ENCODE measurements around the gene SLC44A5.

Gene SLC44A5

DNA sequence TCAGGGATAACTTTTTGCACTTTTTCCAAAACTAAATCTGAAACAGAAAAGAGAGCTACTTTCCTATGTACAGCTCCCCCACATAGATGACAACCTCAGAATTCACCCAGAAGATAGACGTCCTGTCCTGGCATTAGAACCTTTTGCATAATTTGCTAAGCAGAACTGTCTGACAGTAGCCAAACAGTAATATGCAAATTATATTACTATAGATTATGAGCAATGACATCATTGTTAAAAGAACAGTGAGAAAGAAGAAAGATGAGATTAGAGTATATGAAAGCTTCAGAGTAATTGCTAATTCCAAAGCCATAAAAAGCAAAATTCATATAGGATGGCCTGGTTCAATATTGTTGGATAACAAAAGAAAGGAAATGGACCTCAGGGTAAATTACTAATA, 43.7 kb downstream of the SLC44A5 start:
- TF ChIP-seq, protein P1, sequence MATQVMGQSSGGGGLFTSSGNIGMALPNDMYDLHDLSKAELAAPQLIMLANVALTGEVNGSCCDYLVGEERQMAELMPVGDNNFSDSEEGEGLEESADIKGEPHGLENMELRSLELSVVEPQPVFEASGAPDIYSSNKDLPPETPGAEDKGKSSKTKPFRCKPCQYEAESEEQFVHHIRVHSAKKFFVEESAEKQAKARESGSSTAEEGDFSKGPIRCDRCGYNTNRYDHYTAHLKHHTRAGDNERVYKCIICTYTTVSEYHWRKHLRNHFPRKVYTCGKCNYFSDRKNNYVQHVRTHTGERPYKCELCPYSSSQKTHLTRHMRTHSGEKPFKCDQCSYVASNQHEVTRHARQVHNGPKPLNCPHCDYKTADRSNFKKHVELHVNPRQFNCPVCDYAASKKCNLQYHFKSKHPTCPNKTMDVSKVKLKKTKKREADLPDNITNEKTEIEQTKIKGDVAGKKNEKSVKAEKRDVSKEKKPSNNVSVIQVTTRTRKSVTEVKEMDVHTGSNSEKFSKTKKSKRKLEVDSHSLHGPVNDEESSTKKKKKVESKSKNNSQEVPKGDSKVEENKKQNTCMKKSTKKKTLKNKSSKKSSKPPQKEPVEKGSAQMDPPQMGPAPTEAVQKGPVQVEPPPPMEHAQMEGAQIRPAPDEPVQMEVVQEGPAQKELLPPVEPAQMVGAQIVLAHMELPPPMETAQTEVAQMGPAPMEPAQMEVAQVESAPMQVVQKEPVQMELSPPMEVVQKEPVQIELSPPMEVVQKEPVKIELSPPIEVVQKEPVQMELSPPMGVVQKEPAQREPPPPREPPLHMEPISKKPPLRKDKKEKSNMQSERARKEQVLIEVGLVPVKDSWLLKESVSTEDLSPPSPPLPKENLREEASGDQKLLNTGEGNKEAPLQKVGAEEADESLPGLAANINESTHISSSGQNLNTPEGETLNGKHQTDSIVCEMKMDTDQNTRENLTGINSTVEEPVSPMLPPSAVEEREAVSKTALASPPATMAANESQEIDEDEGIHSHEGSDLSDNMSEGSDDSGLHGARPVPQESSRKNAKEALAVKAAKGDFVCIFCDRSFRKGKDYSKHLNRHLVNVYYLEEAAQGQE (IDR thresholded peaks at IDR 0.05; ENCODE audit: low read depth): no peak
- TF ChIP-seq FOXM1 (IDR thresholded peaks at IDR 0.05; ENCODE audit: borderline replicate concordance, low read depth): no peak
- no peak for TF ChIP-seq RAD21 (IDR thresholded peaks at IDR 0.05; ENCODE audit: low read depth)
- TF ChIP-seq ZBTB7A (IDR thresholded peaks at IDR 0.05; ENCODE audit: low read depth): no peak
- TF ChIP-seq TAF1 (IDR thresholded peaks at IDR 0.05; ENCODE audit: low read depth): no peak
- no peak for TF ChIP-seq CEBPB (IDR thresholded peaks at IDR 0.05)
- no peak for TF ChIP-seq EP300 (IDR thresholded peaks at IDR 0.05; ENCODE audit: borderline replicate concordance)
- TF ChIP-seq NFIC (IDR thresholded peaks at IDR 0.05): no peak
- TF ChIP-seq, protein P2, sequence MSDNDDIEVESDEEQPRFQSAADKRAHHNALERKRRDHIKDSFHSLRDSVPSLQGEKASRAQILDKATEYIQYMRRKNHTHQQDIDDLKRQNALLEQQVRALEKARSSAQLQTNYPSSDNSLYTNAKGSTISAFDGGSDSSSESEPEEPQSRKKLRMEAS (IDR thresholded peaks at IDR 0.05): no peak
- no peak for TF ChIP-seq YY1 (IDR thresholded peaks at IDR 0.05; ENCODE audit: low read depth)
- TF ChIP-seq CREB1 (IDR thresholded peaks at IDR 0.05; ENCODE audit: low read depth): no peak
- no peak for TF ChIP-seq TCF12 (IDR thresholded peaks at IDR 0.05; ENCODE audit: low read depth)
- no peak for TF ChIP-seq EGR1 (IDR thresholded peaks at IDR 0.05)
- TF ChIP-seq, protein P3, sequence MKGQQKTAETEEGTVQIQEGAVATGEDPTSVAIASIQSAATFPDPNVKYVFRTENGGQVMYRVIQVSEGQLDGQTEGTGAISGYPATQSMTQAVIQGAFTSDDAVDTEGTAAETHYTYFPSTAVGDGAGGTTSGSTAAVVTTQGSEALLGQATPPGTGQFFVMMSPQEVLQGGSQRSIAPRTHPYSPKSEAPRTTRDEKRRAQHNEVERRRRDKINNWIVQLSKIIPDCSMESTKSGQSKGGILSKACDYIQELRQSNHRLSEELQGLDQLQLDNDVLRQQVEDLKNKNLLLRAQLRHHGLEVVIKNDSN (IDR thresholded peaks at IDR 0.05): no peak
- no peak for TF ChIP-seq TEAD4 (IDR thresholded peaks at IDR 0.05)

DNA sequence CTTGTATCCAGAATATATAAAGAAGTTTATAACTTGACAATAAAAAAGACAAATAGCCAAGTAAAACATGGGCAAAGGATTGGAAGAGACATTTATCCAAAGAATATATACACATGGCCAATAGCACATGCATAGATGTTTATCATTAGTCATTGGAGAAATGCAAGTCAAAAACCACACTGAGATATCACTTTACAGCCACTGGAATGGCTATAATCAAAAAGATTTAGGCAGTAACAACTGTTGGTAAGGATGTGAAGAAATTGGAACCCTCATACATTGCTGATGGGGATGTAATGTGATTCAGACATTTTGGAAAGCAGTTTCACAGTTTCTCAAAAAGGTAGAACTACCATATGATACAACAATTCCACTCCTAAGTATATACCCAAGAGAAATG, 51.1 kb downstream of the SLC44A5 start:
- TF ChIP-seq, protein P3 (IDR thresholded peaks at IDR 0.05): no peak
- TF ChIP-seq RAD21 (IDR thresholded peaks at IDR 0.05; ENCODE audit: low read depth) (no peak), ZBTB7A (IDR thresholded peaks at IDR 0.05; ENCODE audit: low read depth) (no peak), NFIC (IDR thresholded peaks at IDR 0.05) (no peak), FOXM1 (IDR thresholded peaks at IDR 0.05; ENCODE audit: borderline replicate concordance, low read depth) (no peak), YY1 (IDR thresholded peaks at IDR 0.05; ENCODE audit: low read depth) (no peak), TEAD4 (IDR thresholded peaks at IDR 0.05) (no peak), EGR1 (IDR thresholded peaks at IDR 0.05) (no peak)
- TF ChIP-seq, protein P2 (IDR thresholded peaks at IDR 0.05): no peak

DNA sequence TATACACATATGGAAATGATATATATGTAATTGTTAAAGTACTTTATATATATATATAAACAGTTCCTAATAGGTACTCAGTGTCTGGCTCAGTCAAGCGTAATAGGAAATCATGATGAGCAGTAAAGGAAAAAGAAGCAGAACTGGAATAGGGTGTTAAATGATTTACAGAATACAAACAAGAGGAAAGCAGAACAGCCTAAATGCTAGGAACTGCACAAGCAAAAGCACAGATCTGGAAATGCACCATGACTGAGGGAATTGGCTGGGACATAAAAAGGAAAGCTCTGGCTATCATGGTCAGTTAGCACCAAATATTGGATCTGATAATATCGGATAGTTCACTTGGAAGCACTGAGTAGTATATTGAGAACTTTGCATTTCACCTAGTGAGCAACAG, 51.8 kb downstream of the SLC44A5 start:
- TF ChIP-seq RAD21 (IDR thresholded peaks at IDR 0.05; ENCODE audit: low read depth) (no peak), EP300 (IDR thresholded peaks at IDR 0.05; ENCODE audit: borderline replicate concordance) (no peak), CREB1 (IDR thresholded peaks at IDR 0.05; ENCODE audit: low read depth) (no peak)

DNA sequence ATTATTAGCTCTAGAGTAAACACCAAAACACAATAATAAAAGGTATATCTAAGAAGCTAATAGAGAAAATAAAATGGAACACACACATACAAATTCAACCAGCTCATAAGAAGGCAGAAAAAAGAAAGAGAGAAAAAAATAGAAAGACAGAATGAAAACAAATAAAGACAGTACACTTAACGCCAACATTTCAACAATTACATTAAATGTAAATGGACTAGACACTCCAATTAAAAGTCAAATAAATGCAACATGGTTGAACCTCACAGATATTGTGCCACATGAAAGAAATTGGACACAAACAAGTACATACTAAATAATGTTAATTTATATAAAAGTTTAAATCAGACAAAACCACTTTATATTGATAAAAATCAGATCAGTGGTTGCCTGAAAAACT, 56.0 kb downstream of the SLC44A5 start:
- TF ChIP-seq FOXM1 (IDR thresholded peaks at IDR 0.05; ENCODE audit: borderline replicate concordance, low read depth) (no peak), EGR1 (IDR thresholded peaks at IDR 0.05) (no peak), TAF1 (IDR thresholded peaks at IDR 0.05; ENCODE audit: low read depth) (no peak), TCF12 (IDR thresholded peaks at IDR 0.05; ENCODE audit: low read depth) (no peak), EP300 (IDR thresholded peaks at IDR 0.05; ENCODE audit: borderline replicate concordance) (no peak), CREB1 (IDR thresholded peaks at IDR 0.05; ENCODE audit: low read depth) (no peak), RAD21 (IDR thresholded peaks at IDR 0.05; ENCODE audit: low read depth) (no peak), NFIC (IDR thresholded peaks at IDR 0.05) (no peak), ZBTB7A (IDR thresholded peaks at IDR 0.05; ENCODE audit: low read depth) (no peak), CEBPB (IDR thresholded peaks at IDR 0.05) (no peak)
- TF ChIP-seq, protein P2 (IDR thresholded peaks at IDR 0.05): no peak
- TF ChIP-seq, protein P1 (IDR thresholded peaks at IDR 0.05; ENCODE audit: low read depth): no peak

DNA sequence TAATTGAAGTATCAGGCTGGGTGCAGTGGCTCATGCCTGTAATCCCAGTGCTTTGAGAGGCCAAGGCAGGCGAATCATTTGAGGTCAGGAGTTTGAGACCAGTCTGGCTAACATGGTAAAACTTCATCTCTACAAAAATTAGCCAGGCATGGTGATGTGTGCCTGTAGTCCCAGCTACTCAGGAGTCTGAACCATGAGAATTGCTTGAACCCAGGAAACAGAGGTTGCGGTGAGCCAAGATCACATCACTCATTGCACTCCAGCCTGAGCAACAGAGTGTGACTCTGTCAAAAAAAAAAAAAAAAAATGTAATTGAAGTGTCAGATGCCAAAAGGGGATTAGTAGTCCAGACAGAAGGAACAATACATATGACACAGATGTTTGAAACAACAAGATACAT, 56.7 kb downstream of the SLC44A5 start:
- TF ChIP-seq RAD21 (IDR thresholded peaks at IDR 0.05; ENCODE audit: low read depth) (no peak), TAF1 (IDR thresholded peaks at IDR 0.05; ENCODE audit: low read depth) (no peak), FOXM1 (IDR thresholded peaks at IDR 0.05; ENCODE audit: borderline replicate concordance, low read depth) (no peak), YY1 (IDR thresholded peaks at IDR 0.05; ENCODE audit: low read depth) (no peak), EP300 (IDR thresholded peaks at IDR 0.05; ENCODE audit: borderline replicate concordance) (no peak), EGR1 (IDR thresholded peaks at IDR 0.05) (no peak), CREB1 (IDR thresholded peaks at IDR 0.05; ENCODE audit: low read depth) (no peak), TCF12 (IDR thresholded peaks at IDR 0.05; ENCODE audit: low read depth) (no peak), CEBPB (IDR thresholded peaks at IDR 0.05) (no peak), TEAD4 (IDR thresholded peaks at IDR 0.05) (no peak), NFIC (IDR thresholded peaks at IDR 0.05) (no peak), ZBTB7A (IDR thresholded peaks at IDR 0.05; ENCODE audit: low read depth) (no peak)
- TF ChIP-seq, protein P2 (IDR thresholded peaks at IDR 0.05): no peak
- TF ChIP-seq, protein P1 (IDR thresholded peaks at IDR 0.05; ENCODE audit: low read depth): no peak
- TF ChIP-seq, protein P3 (IDR thresholded peaks at IDR 0.05): no peak

Measured in Ishikawa (cell line).